ENCODE measurements around the gene RAB6B.
"Not testable (repeated sequence)": the region's sequence is repeated elsewhere in the genome, so short reads cannot be mapped to it uniquely, and the experiment has no call there.

RAB6B gene

GRCh38 chr3:133804896-133805295 lies 90.8 kb downstream of the RAB6B start:
- DNase-seq: no peak

- no peak for DNase-seq
These were observed 92.2 kb downstream of the RAB6B start for GRCh38 chr3:133803469-133803868.

GRCh38 chr3:133799794-133800585 lies 95.7 kb downstream of the RAB6B start:
- DNase-seq: no peak

- no peak for DNase-seq
These were observed 98.1 kb downstream of the RAB6B start for GRCh38 chr3:133797396-133798105.

- no peak for DNase-seq
These were observed 103.4 kb downstream of the RAB6B start for GRCh38 chr3:133792171-133792763.

GRCh38 chr3:133788024-133788423 lies 107.7 kb downstream of the RAB6B start:
- DNase-seq: no peak

GRCh38 chr3:133783762-133784161 lies 111.9 kb downstream of the RAB6B start:
- DNase-seq: no peak

GRCh38 chr3:133782454-133782853 lies 113.2 kb downstream of the RAB6B start:
- no peak for DNase-seq

- no peak for DNase-seq
These were observed 114.1 kb downstream of the RAB6B start for GRCh38 chr3:133781570-133781969.

- DNase-seq: not testable (repeated sequence)
These were observed 114.9 kb downstream of the RAB6B start for GRCh38 chr3:133780756-133781155.

GRCh38 chr3:133779626-133780203 lies 116.0 kb downstream of the RAB6B start:
- DNase-seq: no peak

GRCh38 chr3:133777807-133778568 lies 117.7 kb downstream of the RAB6B start:
- no peak for DNase-seq

- DNase-seq: no peak
These were observed 118.8 kb downstream of the RAB6B start for GRCh38 chr3:133776794-133777438.

- no peak for DNase-seq
These were observed 119.8 kb downstream of the RAB6B start for GRCh38 chr3:133775835-133776234.

GRCh38 chr3:133775309-133775708 lies 120.4 kb downstream of the RAB6B start:
- no peak for DNase-seq
